Gastroesophageal sphincter (tissue), 3 donors: ENCODE measurements around the gene PIK3C3.

Source experiments
- POLR2AphosphoS5 ChIP-seq: sonication (generic); formaldehyde crosslinking; IDR thresholded peaks from one replicate; pipeline ENCODE4 v1.6.1; 2017; ENCODE audit warnings: antibody characterized with exemption
- TF ChIP-seq, protein P1 (sequence below), 4 experiments: fragments of 200-600 bp in 2 of 4; fragments of 450-650 bp in 2 of 4; sonication (generic) in 1 of 4; IDR thresholded peaks; one replicate each; pipeline ENCODE4 v1.5.1; 2017 to 2019; ENCODE audit warnings: antibody characterized with exemption in 4 of 4, mild to moderate bottlenecking in 2 of 4, moderate library complexity in 2 of 4

DNA sequence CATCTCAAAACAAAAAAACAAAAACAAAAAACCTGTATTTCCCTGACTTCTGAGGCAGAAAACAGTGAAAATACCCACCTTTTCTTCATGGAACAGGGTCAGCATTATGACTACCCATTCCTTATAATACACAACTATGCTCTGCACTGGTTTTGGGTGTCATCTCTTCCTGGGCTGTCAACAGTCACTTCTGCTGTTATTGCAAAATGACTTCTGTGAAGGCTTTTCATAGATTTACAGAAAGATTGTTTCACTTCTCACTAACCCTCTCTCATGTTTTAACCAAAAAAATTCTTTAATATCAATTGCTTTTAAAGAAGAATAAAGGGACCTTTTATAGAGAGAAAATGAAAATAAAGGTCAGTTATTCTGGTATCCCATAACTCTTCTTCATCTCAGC lies 26.5 kb upstream of the PIK3C3 start:
- TF ChIP-seq, protein P1, sequence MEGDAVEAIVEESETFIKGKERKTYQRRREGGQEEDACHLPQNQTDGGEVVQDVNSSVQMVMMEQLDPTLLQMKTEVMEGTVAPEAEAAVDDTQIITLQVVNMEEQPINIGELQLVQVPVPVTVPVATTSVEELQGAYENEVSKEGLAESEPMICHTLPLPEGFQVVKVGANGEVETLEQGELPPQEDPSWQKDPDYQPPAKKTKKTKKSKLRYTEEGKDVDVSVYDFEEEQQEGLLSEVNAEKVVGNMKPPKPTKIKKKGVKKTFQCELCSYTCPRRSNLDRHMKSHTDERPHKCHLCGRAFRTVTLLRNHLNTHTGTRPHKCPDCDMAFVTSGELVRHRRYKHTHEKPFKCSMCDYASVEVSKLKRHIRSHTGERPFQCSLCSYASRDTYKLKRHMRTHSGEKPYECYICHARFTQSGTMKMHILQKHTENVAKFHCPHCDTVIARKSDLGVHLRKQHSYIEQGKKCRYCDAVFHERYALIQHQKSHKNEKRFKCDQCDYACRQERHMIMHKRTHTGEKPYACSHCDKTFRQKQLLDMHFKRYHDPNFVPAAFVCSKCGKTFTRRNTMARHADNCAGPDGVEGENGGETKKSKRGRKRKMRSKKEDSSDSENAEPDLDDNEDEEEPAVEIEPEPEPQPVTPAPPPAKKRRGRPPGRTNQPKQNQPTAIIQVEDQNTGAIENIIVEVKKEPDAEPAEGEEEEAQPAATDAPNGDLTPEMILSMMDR (IDR thresholded peaks at IDR 0.05), result no peak
- TF ChIP-seq POLR2AphosphoS5, result no peak
